ENCODE measurements around the gene BTN2A1.

DNA sequence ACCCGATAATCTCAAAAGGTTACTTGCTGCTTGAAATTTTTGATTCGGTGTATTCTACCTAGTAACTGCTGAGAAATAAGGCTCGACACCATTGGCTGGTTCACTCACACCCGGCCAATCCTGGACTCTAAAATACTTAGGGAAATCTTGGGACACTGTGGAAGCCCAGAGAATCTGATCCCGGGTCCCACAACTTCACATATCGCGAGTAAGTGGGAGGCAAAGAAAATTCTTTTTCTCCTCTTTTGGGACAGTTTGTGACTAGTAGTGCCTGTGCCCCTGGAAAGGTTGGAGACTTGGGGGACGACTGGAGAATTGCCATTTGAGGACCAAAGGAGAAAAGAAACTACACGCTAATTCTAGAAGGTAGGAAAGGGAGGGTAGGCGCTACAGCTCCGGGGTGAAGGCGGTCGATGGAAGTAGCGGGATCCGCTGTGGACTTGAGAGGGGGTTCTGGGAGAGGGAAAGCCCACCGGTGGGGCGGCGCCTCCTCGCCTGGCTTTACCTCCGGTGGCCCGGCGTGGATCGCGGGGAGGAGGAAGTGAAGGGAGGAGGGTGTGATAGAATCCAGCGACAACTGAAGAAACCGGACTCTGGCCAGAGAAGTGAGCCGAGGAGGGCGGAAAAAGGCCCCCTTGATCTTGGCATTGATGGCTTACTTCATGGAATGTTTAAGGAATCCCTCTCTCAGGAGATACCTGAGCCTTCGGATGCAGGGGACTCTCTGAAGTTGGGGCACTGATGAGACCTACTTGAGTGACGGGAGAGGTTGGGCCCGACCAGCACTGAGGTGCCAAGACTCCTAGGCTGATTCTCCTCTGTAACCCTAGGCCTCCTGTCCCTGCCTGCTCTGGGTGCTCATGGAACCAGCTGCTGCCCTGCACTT, 36.3 kb upstream of the BTN2A1 start:
- TF ChIP-seq EZH2 (IDR thresholded peaks at IDR 0.05), result no peak
- peak; percentile 85 for TF ChIP-seq POLR2AphosphoS5 (IDR thresholded peaks at IDR 0.05; ENCODE audit: borderline replicate concordance, low read depth, low read length)
